Fibroblast of peridontal ligament (primary cell): Measurements from ENCODE around the gene IGF1.

Source experiments
- DNase-seq: peaks from one replicate; pipeline ENCODE4 v3.0.0-alpha.2; 2010; ENCODE audit errors: extremely low read depth

Gene IGF1

DNA sequence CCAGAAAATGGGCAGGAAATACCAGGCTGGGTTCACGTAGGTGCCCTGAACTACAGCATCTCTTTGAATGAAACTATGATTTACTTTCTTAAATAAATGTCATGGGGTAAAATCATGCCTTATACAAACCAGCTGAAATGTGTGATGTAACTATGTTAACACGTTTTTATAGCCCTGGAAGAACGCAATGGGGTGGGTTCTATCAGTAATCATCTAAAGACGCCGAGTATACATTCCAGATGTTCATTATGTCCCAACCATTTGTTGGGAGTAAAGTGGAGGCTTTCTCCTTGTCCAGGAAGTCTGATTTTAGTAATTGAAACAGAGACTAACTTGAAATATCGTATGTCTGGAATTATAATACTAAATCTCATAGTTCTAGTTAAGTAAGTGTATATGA lies 16.2 kb upstream of the IGF1 start:
- no peak for DNase-seq

GRCh38 chr12:102487226-102487625 lies 6.9 kb upstream of the IGF1 start:
- DNase-seq = no peak

DNA sequence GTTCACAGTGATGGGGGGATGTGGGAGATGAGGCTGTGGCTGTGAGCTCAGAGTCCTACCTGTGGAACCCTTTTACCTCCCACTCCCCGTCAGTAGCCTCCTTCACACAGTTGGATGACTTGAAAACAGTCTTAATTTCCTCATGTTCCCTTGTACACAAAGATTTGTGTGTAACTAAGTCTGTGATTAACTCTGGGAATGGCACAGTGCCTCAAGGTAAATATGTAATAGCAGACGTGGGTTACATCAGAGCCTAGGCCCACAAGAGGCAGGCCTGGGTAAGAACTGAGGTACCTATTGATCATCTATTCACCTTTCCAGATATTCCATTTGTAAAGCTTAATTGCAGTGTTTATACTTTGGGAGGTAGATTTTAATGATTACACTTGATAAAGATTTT lies 5.8 kb upstream of the IGF1 start:
- DNase-seq = no peak

GRCh38 chr12:102484428-102484958 lies 4.1 kb upstream of the IGF1 start:
- DNase-seq = peak; percentile 87

- no peak for DNase-seq
Observed at GRCh38 chr12:102484017-102484416, 3.7 kb upstream of the IGF1 start.

- no peak for DNase-seq
Observed at GRCh38 chr12:102483466-102483865, 3.1 kb upstream of the IGF1 start.

GRCh38 chr12:102481705-102482425 lies 1.5 kb upstream of the IGF1 start:
- DNase-seq = no peak

- no peak for DNase-seq
Observed at GRCh38 chr12:102479939-102480338, 424 bp downstream of the IGF1 start.

DNA sequence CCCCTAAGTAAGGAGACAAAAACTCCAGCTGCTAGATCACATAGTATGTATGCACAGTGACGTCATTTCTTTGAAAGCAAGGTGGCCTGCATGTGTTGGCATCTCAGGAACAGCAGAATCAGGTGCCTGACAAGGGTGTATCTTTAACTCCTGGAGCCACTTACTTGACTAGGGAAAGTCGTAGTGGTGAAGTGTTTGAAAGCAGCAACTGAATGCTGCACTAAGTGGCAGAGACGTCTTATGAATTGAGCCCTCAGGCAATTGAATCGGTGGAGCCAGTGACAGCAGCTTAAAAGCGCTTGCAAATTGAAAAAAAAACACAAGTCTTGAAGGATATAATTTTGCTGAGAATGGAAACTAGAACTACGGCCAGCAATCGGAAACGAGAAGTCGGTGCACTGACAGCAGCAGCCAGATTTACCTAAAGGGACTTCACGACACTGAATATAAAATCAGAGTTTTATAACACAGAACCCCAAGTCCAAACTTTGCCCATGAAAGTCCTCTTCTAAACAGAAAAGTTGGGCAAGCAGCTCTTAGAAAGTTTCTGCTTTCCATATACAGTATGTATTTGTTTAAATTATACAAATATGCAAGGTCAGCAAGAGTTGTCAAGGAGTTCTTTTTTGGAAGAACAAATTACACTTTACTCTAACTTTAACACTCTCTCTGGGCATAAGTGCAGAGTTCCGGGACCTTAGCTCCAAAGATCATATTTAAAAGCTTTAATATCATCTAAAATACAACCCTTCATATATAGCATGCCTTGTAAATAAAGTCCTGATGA lies 1.1 kb downstream of the IGF1 start:
- no peak for DNase-seq

DNA sequence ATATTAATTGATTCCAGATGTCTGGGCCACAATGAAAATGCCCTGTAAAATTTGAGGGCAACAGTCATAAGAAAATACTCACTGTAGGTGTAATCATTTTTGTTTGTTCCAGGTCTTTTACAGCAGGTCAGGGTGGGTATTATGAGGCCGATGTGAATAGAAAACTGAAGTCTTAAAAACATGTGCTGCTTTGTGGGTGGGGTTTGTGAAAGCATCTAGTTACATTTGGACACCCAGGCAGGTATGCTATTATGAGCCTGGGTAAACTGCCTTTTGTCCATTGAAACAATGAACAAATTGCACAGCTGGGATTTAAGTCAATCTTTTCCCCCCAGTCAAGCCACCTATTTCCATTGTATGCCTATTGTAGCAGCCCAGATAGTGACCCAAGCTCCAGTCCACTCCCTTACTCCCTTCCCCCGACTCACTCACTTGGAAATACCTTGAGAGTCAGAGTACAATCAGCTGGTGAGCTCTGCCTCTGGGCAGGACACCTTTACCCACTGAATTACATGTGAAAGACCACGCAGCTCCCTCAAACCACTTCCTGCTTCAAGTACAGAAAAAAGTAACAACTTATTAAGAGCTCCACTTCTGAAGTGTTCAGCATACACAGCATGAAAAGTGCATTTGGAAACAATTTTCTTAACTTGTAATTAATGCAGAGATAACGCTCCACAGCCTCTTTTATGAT lies 1.8 kb downstream of the IGF1 start:
- DNase-seq = no peak

DNA sequence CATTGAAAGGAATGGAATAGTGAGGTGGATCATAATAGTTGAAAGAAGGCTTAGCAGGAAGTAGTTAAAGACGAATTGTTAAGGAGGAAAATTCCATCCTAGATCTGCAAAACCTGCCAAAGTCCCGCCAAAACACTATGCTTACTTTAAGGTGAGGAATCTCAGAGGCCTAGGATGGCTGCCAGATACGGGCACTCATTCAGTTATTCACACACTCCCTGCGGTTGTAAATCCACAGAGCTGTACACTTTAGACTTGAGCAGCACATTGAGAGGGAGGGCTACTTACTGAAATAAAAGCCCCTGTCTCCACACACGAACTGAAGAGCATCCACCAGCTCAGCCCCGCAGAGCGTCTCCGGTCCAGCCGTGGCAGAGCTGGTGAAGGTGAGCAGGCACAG lies 5.0 kb downstream of the IGF1 start:
- DNase-seq = no peak

- DNase-seq = no peak
Observed at GRCh38 chr12:102474438-102475064, 5.8 kb downstream of the IGF1 start.

DNA sequence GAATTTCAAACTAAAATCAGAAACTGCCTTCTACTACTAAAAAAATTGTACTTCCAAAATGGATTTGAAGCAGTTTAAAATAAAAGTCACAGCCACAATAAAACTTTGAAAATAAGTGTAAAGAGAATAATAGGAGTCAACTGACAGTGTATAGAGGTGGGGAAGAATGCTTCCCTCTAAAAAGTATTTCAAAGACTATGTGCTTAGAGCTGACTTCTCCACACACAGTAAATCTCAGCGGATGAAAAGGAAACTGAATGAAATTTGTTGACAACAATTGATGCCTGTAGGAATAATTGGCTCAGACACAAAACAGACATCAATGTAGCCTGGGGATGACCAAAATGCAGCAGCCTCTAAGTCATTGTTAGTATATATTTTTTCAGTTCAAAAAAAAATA lies 7.9 kb downstream of the IGF1 start:
- no peak for DNase-seq

DNA sequence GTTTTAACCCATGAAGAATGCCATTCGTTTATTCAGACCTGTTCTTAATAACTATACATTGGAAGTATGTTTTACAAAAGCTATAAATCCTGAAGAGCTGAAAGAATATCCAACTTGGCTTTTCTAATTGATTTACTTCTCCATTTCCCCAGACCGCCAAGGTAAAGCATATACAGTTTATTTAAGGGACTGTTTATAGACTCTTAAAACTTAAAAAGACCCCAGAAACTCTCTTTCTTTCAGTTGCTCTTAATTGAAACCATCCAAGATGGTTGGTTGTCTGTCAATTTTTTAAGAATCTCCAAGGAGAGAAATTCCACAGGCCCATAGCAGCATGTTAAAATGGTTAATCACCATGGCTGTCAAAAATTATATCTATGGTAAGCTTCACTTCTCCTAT lies 8.8 kb downstream of the IGF1 start:
- no peak for DNase-seq

GRCh38 chr12:102470945-102471344 lies 9.4 kb downstream of the IGF1 start:
- DNase-seq = no peak

- no peak for DNase-seq
Observed at GRCh38 chr12:102468261-102468915, 12.0 kb downstream of the IGF1 start.

DNA sequence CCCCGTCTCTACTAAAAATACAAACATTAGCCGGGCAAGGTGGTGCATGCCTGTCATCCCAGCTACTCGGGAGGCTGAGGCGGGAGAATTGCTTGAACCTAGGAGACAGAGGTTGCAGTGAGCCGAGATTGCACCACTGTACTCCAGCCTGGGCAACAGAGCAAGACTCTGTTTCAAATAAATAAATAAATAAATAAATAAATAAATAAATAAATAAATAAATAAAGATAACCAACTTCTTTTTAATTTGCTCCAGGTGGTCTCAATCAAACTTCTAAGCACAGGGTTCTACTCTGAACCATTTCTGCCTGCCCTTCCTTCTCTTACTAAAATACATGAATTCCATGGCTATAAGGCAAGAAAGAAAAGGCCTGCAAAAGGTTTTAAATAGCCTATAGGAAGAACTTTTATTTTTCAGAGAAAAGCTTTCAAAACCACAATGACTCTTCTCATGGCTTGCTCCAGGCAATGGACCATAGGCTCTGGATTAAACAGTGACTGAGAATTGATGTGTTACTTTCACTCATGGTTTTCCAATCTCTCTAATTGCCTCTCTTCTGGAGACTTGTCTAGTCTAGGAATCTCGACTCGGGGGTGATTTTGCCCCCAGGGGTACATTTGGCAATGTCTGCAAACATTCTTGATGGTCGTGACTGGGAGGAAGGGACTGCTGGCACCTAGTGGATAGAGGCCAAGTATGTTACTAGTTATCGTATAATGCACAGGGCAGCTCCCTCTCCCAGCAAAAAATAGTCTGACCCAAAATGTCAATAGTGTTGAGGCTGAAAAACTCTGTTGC lies 14.4 kb downstream of the IGF1 start:
- no peak for DNase-seq

GRCh38 chr12:102463659-102464249 lies 16.6 kb downstream of the IGF1 start:
- no peak for DNase-seq

DNA sequence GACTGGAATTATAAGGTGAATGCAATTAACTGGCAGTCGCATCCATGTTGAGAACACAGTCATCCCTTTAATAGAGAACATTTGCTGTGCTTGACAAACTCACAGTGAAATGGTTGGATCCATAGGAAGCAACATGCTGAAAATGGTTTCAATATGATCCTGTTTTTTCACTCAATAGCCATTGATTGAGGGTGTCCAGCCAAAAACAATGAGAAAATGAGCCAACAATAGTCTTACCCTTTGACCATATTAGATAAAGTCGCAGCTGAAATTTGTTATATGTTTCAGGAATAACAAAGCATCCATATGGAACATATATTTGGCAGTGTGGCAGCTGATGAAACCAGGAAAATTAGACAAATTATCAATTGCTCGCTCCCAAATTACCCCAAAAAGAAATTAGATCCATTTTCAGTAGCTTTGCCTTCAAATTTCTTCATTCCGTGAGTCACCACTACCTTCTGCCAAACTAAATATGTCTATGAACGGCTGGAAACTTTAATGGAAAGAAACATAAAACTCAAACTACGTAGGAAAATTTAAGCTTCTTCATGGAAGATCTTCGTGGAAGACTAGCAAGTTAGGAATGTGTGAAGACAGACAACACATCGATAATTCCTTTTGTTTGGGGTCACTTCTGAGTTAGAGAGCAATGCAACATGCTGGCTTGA lies 17.4 kb downstream of the IGF1 start:
- peak; percentile 65 for DNase-seq

DNA sequence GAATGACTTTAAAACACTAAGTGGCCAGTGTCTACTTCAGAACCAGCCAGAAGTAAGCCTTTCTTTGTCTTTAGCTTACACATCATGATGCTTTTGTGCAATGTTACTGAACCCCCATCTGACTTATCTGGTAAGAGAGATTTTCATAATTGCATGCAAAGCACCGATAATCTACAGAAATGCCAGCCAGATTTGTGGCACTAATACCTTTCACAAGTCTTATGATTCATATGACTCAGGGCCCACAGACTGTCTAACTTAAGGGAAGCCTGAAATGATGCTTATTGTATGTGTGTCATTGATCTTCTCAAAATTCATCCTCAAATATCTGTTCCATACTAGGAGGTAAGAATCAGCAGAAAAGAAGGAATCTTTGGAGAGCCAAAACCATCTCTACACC lies 18.0 kb downstream of the IGF1 start:
- DNase-seq = no peak
